Prostate gland (tissue), 2 donors: ENCODE measurements around the gene HCN4. TPM values are rescaled to one million over a fixed set of nuclear protein-coding genes. Genes with fewer than 3 reads are reported as not detected.

Experiments used
- DNase-seq: peaks from one replicate; pipeline ENCODE4 v3.0.0-alpha.2; 2019; ENCODE audit warnings: low spot score
- H3K27ac ChIP-seq, 2 donors: fragments of 200-600 bp; sonication (generic); 2 replicates each; pipeline ENCODE4 v1.5.1; 2017 to 2019
- H3K27me3 ChIP-seq: fragments of 200-600 bp; sonication (generic); replicated peaks from 2 replicates; pipeline ENCODE4 v1.5.1; 2019; ENCODE audit not compliant: insufficient read depth
- H3K36me3 ChIP-seq, 2 donors: fragments of 200-600 bp; sonication (generic); 1 replicate in 1 of 2; 2 replicates in 1 of 2; pipeline versions ENCODE4 v1.5.1 to v1.8.1; 2017 to 2019
- H3K4me1 ChIP-seq: fragments of 200-600 bp; sonication (generic); replicated peaks from 2 replicates; pipeline ENCODE4 v1.5.1; 2019
- H3K4me3 ChIP-seq, 2 donors: fragments of 200-600 bp; sonication (generic); 2 replicates each; pipeline ENCODE4 v1.5.1; 2017 to 2019
- H3K9me3 ChIP-seq: fragments of 200-600 bp; sonication (generic); 2 replicates; pipeline ENCODE4 v1.5.1; 2017
- CTCF ChIP-seq, 4 experiments: fragments of 200-600 bp in 2 of 4; fragments of 450-650 bp in 2 of 4; sonication (generic) in 2 of 4; IDR thresholded peaks; 1 replicate in 3 of 4; 2 replicates in 1 of 4; pipeline ENCODE4 v1.5.1; 2016 to 2019; ENCODE audit warnings: antibody characterized with exemption in 4 of 4, mild to moderate bottlenecking in 2 of 4, moderate library complexity in 2 of 4
- POLR2A ChIP-seq: fragments of 450-650 bp; IDR thresholded peaks from one replicate; pipeline ENCODE4 v1.6.1; 2016; ENCODE audit warnings: antibody characterized with exemption, mild to moderate bottlenecking
- POLR2AphosphoS5 ChIP-seq: sonication (generic); formaldehyde crosslinking; IDR thresholded peaks from one replicate; pipeline ENCODE4 v1.6.1; 2017; ENCODE audit warnings: antibody characterized with exemption
- WGBS: methylation state at CpG from one replicate; pipeline ENCODE4 v1.1.5; 2018; 5-methylcytosine and 5-hydroxymethylcytosine counted together
- intact Hi-C: fragments of 100-400 bp; cut with DNase I; formaldehyde crosslinking; loops from one replicate; pipeline ENCODE4 v1.14.2; 2022
- total RNA-seq, 2 donors: library from RNA; depleted of rRNA; stranded (reverse); fragments of >200 nt; gene quantifications; one replicate each; pipeline ENCODE4 v1.1.0, GENCODE V29; 2016

The HCN4 gene
- total RNA-seq, 2 donors from 2014 or later = 0.18 to 6.0 TPM

GRCh38 chr15:73335471-73335870 lies 33.3 kb downstream of the HCN4 start:
- no peak overlapping the region for H3K4me3 ChIP-seq
- no peak overlapping the region for H3K27ac ChIP-seq
- no peaks in the 10 kb centered on the region for H3K27me3 ChIP-seq
- intact Hi-C loops = no loop called here
- no peak for TF ChIP-seq POLR2AphosphoS5
- TF ChIP-seq CTCF (IDR thresholded peaks at IDR 0.05) = no peak
- TF ChIP-seq POLR2A = no peak
- no peaks in the 10 kb centered on the region for H3K4me1 ChIP-seq
- WGBS = 65% methylated on average over 5 of the region's 5 CpGs
- DNase-seq = no peak
- no peaks in the 10 kb centered on the region for H3K9me3 ChIP-seq
- H3K36me3 ChIP-seq = no peaks in the 10 kb centered on the region

- no peak overlapping the region for H3K27ac ChIP-seq
- no peak overlapping the region for H3K4me3 ChIP-seq
- DNase-seq = no peak
- H3K9me3 ChIP-seq = no peaks in the 10 kb centered on the region
- 56% methylated on average over 9 of the region's 9 CpGs for WGBS
- no peak for TF ChIP-seq POLR2AphosphoS5
- TF ChIP-seq CTCF (IDR thresholded peaks at IDR 0.05) = no peak
- no peak for TF ChIP-seq POLR2A
- intact Hi-C loops = no loop called here
- no peaks in the 10 kb centered on the region for H3K27me3 ChIP-seq
- H3K4me1 ChIP-seq = no peaks in the 10 kb centered on the region
- no peaks in the 10 kb centered on the region for H3K36me3 ChIP-seq
Measured at GRCh38 chr15:73335026-73335425, 33.7 kb downstream of the HCN4 start.

- no peak for DNase-seq
Measured at GRCh38 chr15:73334086-73334485, 34.7 kb downstream of the HCN4 start.

GRCh38 chr15:73333001-73333400 lies 35.8 kb downstream of the HCN4 start:
- H3K4me3 ChIP-seq = no peak overlapping the region
- H3K9me3 ChIP-seq = no peaks in the 10 kb centered on the region
- H3K36me3 ChIP-seq = no peaks in the 10 kb centered on the region
- H3K4me1 ChIP-seq = no peaks in the 10 kb centered on the region
- 92% methylated on average over 2 of the region's 2 CpGs for WGBS
- DNase-seq = no peak
- H3K27me3 ChIP-seq = no peaks in the 10 kb centered on the region
- intact Hi-C loops = no loop called here
- TF ChIP-seq POLR2A = no peak
- H3K27ac ChIP-seq = no peak overlapping the region

More at GRCh38 chr15:73334086-73334485, 34.7 kb downstream of the HCN4 start:
- intact Hi-C loops = no loop called here
- TF ChIP-seq CTCF (IDR thresholded peaks at IDR 0.05) (no peak), POLR2A (no peak), POLR2AphosphoS5 (no peak)
- no peaks in the 10 kb centered on the region for H3K36me3 ChIP-seq
- 85% methylated on average over 6 of the region's 6 CpGs for WGBS
- H3K4me3 ChIP-seq = no peak overlapping the region
- no peak overlapping the region for H3K27ac ChIP-seq
- H3K9me3 ChIP-seq = no peaks in the 10 kb centered on the region
- H3K4me1 ChIP-seq = no peaks in the 10 kb centered on the region
- H3K27me3 ChIP-seq = no peaks in the 10 kb centered on the region

GRCh38 chr15:73331991-73332925 lies 36.5 kb downstream of the HCN4 start:
- intact Hi-C loops = no loop called here
- no peaks in the 10 kb centered on the region for H3K9me3 ChIP-seq
- DNase-seq = no peak

More at GRCh38 chr15:73331991-73332925, 36.5 kb downstream of the HCN4 start:
- Histone ChIP-seq H3K4me3 (no peak overlapping the region), H3K27me3 (no peaks in the 10 kb centered on the region), H3K4me1 (no peaks in the 10 kb centered on the region), H3K27ac (no peak overlapping the region), H3K36me3 (no peaks in the 10 kb centered on the region)
- TF ChIP-seq CTCF (IDR thresholded peaks at IDR 0.05) (no peak), POLR2A (no peak), POLR2AphosphoS5 (no peak)
- 87% methylated on average over 19 of the region's 19 CpGs for WGBS
